ENCODE measurements around the gene NDUFA5.
A peak's percentile ranks its signal among the peaks of the same experiment; 100 is the strongest.
"Not testable (repeated sequence)": the region's sequence is repeated elsewhere in the genome, so short reads cannot be mapped to it uniquely, and the experiment has no call there.

The NDUFA5 gene

DNA sequence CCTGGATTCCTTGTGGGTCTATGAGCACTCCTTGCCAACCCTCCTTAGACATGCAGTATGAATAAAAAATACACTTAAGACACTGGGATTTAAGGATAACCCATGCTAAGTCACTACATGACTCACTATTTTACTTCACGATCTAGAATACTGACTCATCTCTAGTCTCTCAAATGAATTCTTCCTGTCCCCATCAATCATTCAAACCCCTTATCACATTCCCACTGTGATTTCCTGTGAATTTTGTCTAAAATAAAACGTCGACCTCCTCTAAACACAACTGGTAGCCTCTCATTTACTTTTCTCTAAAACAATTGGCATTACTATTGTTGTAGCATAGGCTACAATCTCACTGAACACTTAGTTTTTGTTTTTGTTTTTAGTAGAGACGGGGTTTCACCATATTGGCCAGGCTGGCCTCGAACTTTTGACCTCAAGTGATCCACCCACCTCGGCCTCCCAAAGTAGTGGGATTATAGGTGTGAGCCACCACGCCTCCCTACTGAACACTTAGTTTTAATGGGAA lies 19.4 kb downstream of the NDUFA5 start:
- no peak for TF ChIP-seq ZFX (IDR thresholded peaks at IDR 0.05)
- no peak overlapping the region for H3K27ac ChIP-seq

DNA sequence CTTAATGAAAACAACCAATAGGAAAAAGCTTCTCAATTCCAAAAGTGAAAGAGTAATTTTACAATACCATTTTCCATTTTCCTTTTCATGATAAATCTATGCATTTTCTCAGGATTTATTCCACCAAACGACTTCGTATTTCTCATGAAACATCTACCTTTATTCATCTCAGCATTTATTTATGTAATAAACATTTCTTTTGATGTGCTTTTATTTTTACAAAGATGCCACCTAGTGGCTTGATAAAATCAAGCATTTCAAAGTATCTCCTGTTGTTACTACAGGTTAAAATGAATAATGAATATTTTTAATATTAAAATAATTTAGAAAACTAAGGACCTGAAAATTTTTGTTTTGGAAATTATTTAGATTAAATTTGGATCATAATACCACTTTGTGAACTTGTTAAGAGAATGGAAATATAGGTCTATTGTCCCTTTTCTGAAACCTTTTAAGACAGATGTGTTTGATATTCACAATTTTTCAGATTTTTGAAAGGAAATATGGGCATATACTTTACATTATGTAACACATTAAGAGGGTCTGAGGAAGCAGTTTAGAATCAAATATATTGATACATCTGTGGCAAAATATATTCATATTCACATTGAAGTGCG lies 20.5 kb downstream of the NDUFA5 start:
- no peak overlapping the region for H3K27ac ChIP-seq

DNA sequence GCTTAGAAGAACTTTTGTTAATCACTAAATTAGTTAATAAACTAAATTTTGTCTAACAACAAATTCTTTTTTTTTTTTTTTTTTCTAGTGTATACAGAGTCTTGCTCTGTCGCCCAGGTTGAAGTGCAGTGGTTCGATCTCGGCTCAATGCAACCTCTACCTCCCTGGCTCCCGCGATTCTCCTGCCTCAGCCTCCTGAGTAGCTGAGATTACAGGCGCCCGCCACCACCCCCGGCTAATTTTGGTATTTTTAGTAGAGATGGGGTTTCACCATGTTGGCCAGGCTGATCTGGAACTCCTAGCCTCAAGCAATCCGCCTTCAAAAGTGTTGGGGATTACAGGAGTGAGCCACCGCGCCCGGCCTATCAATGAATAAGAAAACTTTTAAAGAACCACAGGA lies 22.1 kb downstream of the NDUFA5 start:
- no peak overlapping the region for H3K27ac ChIP-seq
- TF ChIP-seq, protein P1, sequence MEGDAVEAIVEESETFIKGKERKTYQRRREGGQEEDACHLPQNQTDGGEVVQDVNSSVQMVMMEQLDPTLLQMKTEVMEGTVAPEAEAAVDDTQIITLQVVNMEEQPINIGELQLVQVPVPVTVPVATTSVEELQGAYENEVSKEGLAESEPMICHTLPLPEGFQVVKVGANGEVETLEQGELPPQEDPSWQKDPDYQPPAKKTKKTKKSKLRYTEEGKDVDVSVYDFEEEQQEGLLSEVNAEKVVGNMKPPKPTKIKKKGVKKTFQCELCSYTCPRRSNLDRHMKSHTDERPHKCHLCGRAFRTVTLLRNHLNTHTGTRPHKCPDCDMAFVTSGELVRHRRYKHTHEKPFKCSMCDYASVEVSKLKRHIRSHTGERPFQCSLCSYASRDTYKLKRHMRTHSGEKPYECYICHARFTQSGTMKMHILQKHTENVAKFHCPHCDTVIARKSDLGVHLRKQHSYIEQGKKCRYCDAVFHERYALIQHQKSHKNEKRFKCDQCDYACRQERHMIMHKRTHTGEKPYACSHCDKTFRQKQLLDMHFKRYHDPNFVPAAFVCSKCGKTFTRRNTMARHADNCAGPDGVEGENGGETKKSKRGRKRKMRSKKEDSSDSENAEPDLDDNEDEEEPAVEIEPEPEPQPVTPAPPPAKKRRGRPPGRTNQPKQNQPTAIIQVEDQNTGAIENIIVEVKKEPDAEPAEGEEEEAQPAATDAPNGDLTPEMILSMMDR (conservative IDR thresholded peaks at IDR 0.05), result no peak
- TF ChIP-seq ZFX (IDR thresholded peaks at IDR 0.05), result no peak

More for the DNA sequence above, 20.5 kb downstream of the NDUFA5 start:
- TF ChIP-seq, protein P1 (conservative IDR thresholded peaks at IDR 0.05), result peak; percentile 80
- no peak for TF ChIP-seq ZFX (IDR thresholded peaks at IDR 0.05)

DNA sequence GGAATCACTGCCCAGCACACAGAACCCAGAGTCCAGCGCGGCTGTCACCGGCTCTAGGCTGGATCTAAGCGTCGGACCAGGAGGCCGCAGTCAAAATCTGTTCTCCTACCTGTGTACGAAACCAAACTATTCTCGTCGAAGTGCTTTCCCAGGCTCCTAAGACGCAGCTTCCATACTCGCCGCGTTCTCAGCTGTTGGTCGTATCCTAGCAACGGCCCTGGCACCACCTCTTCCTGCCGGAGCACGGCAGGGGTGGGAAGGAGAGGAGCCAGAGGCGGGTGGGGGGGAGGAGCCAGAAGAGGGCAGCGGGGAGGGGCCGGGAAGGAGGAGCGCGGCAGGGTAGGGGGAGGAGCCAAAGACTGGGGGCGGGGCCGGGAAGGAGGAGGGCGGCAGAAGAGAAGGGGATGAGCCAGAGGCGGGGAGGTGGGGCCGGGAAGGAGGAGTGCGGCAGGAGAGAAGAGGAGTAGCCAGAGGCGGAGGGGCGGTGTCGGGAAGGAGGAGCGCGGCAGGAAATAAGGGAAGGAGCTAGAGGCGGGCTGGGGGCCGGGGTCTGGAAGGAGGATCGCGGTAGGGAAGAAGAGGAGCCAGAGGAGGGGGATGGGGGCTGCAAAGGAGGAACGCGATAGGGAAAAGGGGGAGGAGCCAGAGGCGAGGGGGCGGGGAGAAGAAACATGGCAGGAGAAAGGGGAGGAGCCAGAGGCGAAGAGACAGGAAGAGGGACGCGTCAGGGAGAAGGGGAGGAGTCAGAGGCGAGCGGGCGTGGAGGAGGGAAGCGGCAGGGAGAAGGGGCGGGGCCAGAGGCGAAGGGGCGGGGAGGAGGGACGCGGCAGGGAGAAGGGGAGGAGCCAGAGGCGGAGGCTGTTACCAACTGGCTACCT lies 23.0 kb downstream of the NDUFA5 start, which contains the start of gene IQUB:
TSS of gene IQUB (minus strand) at position 213 of the 878 bp plus-strand sequence. CDS start 22,255 bp downstream, outside the sequence.
- TF ChIP-seq, protein P1 (conservative IDR thresholded peaks at IDR 0.05), result no peak
- TF ChIP-seq ZFX (IDR thresholded peaks at IDR 0.05), result no peak
- H3K27ac ChIP-seq, result peak within 1 kb of the TSS; percentile 49

DNA sequence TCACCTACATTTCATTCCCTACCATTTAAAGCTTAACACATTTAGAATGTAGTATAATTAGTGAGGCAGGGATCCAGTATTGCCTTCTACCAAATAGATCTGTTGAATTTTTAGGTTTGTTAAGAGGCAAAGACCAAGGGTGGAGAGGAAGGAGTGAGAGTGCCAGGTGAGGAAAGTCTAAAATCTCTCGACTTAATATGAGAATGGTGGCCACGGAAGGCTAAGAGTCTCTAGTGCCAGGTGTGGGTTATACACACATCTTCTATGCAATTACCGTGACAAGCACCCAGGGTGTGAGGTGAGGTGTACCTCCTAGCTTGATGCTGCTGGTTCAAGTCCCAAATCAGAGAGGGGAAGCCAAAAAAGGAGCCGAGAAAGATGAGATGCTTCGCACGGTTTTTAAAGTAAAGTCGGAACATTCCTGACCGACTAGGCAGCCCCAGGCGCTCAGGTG lies 23.7 kb downstream of the NDUFA5 start:
- no peak overlapping the region for H3K27ac ChIP-seq
- TF ChIP-seq, protein P1 (conservative IDR thresholded peaks at IDR 0.05), result no peak
- TF ChIP-seq ZFX (IDR thresholded peaks at IDR 0.05), result no peak

DNA sequence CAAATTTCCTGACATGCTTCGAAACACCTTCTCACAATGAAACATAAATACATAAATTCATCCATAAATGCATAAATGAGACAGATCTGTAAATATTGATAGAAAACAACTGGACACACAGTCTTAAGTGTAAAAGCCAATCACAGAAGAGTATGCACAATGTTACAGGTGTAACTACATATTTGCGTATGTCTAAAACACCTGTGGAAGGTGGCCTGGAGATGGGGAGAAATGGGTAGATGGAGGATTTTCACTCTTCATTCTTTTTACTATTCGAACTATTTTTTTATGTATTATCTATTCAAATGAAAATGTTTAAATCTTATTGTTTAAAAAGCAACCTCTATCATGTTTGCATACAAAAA lies 24.1 kb downstream of the NDUFA5 start:
- no peak for TF ChIP-seq ZFX (IDR thresholded peaks at IDR 0.05)
- TF ChIP-seq, protein P1 (conservative IDR thresholded peaks at IDR 0.05), result no peak
- H3K27ac ChIP-seq, result no peak overlapping the region

DNA sequence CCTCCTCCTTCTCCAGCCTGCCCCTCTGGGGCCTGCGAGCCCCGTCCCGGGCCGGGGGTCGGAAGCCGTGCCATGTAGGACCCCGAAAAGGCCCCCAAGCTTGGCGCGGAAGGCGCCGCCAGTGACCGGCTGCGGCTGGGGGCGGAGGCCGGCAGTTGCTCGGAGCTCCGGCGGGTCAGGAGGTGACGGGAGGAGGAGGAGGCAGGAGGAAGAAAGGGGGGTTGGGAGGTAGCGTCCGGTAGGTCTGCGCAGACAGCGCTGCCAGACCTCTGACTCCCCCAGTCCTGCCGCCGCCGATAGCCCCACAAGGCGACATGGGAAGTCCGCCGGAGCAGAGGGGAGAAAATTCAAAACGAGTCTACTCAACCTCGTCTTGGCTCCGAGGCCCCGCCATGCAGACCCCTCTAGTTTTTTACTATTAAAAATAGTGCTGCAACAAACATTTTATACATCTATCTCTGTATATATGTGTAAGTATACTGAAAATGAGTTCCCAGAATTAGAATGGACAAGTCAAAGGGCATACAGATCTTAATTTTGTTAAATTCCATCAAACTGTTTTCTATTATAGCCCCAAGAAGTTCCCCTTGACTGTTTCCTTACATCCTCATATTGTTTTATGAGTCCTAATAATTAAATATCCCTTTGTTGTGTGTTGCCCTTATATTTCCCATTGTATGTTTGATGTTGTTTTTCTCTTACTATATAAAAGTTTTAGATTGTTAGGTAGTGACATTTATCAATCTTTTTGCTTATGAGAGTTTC lies 24.6 kb downstream of the NDUFA5 start:
- H3K27ac ChIP-seq, result not testable (repeated sequence)

DNA sequence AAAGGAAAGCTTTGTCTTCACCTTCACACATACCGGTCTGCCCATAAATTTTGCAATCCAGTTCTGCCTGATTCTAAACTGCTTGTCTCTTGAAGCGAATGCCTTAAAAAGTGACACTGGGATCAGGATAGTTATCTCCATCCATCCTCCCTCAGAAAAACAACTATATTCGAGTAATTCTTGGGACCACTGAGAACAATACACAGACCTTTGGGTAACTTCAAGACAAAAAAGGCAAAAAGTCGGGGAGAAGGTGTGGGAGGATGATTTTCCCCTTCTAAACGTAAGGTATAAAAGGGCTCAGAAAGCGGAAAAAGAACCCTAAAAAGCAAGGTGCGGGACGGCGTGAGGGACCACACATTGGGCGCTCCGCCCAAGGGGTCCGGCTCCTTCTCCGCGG lies 25.3 kb downstream of the NDUFA5 start:
- H3K27ac ChIP-seq, result not testable (repeated sequence)

DNA sequence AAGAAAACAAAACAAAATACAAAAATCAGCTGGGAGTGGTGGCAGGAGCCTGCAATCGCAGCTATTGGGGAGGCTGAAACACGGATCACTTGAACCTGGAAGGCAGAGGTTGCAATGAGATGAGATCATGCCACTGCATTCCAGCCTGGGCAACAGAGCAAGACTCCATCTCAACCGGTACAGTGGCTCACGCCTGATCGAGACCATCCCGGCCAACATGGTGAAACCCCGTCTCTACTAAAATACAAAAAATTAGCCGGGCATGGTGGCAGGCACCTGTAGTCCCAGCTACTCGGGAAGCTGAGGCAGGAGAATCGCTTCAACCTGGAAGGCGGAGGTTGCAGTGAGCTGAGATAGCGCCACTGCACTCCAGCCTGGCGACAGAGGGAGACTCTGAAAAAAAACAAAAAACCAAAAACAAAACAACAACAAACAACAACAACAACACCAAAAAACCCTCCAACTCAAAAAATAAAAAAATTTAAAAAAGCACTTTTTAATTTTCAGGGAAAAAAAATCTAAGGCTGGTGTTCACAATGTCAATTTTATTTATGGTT lies 27.5 kb downstream of the NDUFA5 start:
- not testable (repeated sequence) for H3K27ac ChIP-seq
